ENCODE data around the gene LARP1. TPM values are rescaled to one million over a fixed set of nuclear protein-coding genes. Genes with fewer than 3 reads are reported as not detected.
"Not testable (repeated sequence)": the region's sequence is repeated elsewhere in the genome, so short reads cannot be mapped to it uniquely, and the experiment has no call there.

LARP1 gene
- polyA plus RNA-seq, 5 donors = 80.8 to 109 (median 94.6) TPM

- no peak for DNase-seq
Measured at GRCh38 chr5:154734370-154735248, 20.6 kb upstream of the LARP1 start.

GRCh38 chr5:154735362-154735761, 19.8 kb upstream of the LARP1 start:
- not testable (repeated sequence) for DNase-seq

GRCh38 chr5:154736372-154736771, 18.8 kb upstream of the LARP1 start:
- not testable (repeated sequence) for DNase-seq

GRCh38 chr5:154737667-154738320, 17.4 kb upstream of the LARP1 start:
- no peak for DNase-seq

- DNase-seq = peak; percentile 62 to 76
Measured at GRCh38 chr5:154740483-154740882, 14.7 kb upstream of the LARP1 start.

- DNase-seq = no peak
Measured at GRCh38 chr5:154740957-154741356, 14.2 kb upstream of the LARP1 start.

GRCh38 chr5:154741415-154741814, 13.8 kb upstream of the LARP1 start:
- no peak for DNase-seq

GRCh38 chr5:154743812-154744211, 11.4 kb upstream of the LARP1 start:
- DNase-seq = no peak

- DNase-seq = no peak
Measured at GRCh38 chr5:154745349-154745748, 9.8 kb upstream of the LARP1 start.

GRCh38 chr5:154749491-154749890, 5.7 kb upstream of the LARP1 start:
- DNase-seq = no peak

- not testable (repeated sequence) for DNase-seq
Measured at GRCh38 chr5:154750641-154751040, 4.5 kb upstream of the LARP1 start.

- DNase-seq = no peak
Measured at GRCh38 chr5:154751854-154752253, 3.3 kb upstream of the LARP1 start.

GRCh38 chr5:154753792-154754191, 1.4 kb upstream of the LARP1 start:
- peak; percentile 68 to 77 for DNase-seq

GRCh38 chr5:154754460-154755360, 467 bp upstream of the LARP1 start:
- peak; percentile 99 for DNase-seq

- peak in 1 of 2 donors; percentile 29 for DNase-seq
Measured at GRCh38 chr5:154756009-154756867, 1.1 kb downstream of the LARP1 start.

GRCh38 chr5:154756868-154757813, 2.0 kb downstream of the LARP1 start:
- peak in 1 of 2 donors; percentile 49 for DNase-seq

GRCh38 chr5:154757814-154758406, 2.7 kb downstream of the LARP1 start:
- no peak for DNase-seq

- DNase-seq = no peak
Measured at GRCh38 chr5:154758493-154758892, 3.3 kb downstream of the LARP1 start.

GRCh38 chr5:154758977-154759376, 3.8 kb downstream of the LARP1 start:
- no peak for DNase-seq

Data from right lung (tissue), 5 donors.